PC-3 (cell line): ENCODE measurements around the gene MRPS18C. TPM values are rescaled to one million over a fixed set of nuclear protein-coding genes. Genes with fewer than 3 reads are reported as not detected.

Experiments used
- ATAC-seq: fragments of 200-7000 bp; cut with Tn5 transposase; 2 replicates; pipeline ENCODE4 v1.9.1; 2020; ENCODE audit warnings: mild to moderate bottlenecking, moderate library complexity
- Bru-seq: library from RNA; stranded (reverse); fragments of 400-500 nt; gene quantifications from one replicate; lab custom pipeline; 2021; lab: Mats Ljungman, UMichigan
- BruChase-seq, 2 experiments: library from RNA; stranded (reverse); fragments of 400-500 nt; gene quantifications; one replicate each; lab custom pipeline; 2021; lab: Mats Ljungman, UMichigan
- BruUV-seq: library from RNA; stranded (reverse); fragments of 400-500 nt; replicated peaks from 2 replicates; lab custom pipeline; 2021; lab: Mats Ljungman, UMichigan
- CTCF ChIA-PET: fragments of 300-600 bp; sonication (Branson Sonifier 250); formaldehyde crosslinking; loops from one replicate; lab custom pipeline; 2022; ENCODE audit warnings: antibody characterized with exemption; lab: Charles Lee
- POLR2A ChIA-PET: fragments of 300-600 bp; sonication (Branson Sonifier 250); formaldehyde crosslinking; loops from one replicate; lab custom pipeline; 2022; ENCODE audit warnings: antibody characterized with exemption; ENCODE audit not compliant: unreplicated experiment; lab: Charles Lee
- DNase-seq: peaks from one replicate; pipeline ENCODE4 v3.0.0-alpha.2; 2015
- H2AFZ ChIP-seq: fragments of 300-600 bp; sonication (generic); 2 replicates; pipeline ENCODE4 v1.6.0; 2016; ENCODE audit warnings: antibody characterized with exemption, low read length
- H3F3A ChIP-seq: fragments of 300-600 bp; sonication (generic); one replicate; pipeline ENCODE4 v1.6.0; 2017; ENCODE audit warnings: antibody characterized with exemption, low read length, control low read depth, mild to moderate bottlenecking; ENCODE audit not compliant: unreplicated experiment
- H3K27ac ChIP-seq: fragments of 300-600 bp; sonication (generic); 2 replicates; pipeline ENCODE4 v1.5.1; 2016; ENCODE audit warnings: mild to moderate bottlenecking, low read length
- H3K27me3 ChIP-seq: fragments of 300-600 bp; sonication (generic); 2 replicates; pipeline ENCODE4 v1.6.1; 2016; ENCODE audit warnings: low read length, mixed read lengths
- H3K36me3 ChIP-seq: fragments of 300-600 bp; sonication (generic); 2 replicates; pipeline ENCODE4 v1.6.1; 2016; ENCODE audit warnings: low read depth, mixed run types, low read length, mixed read lengths
- H3K4me1 ChIP-seq: fragments of 300-600 bp; sonication (generic); 2 replicates; pipeline ENCODE4 v1.5.1; 2016; ENCODE audit warnings: low read length; ENCODE audit not compliant: insufficient read depth
- H3K4me2 ChIP-seq: fragments of 300-600 bp; sonication (generic); 2 replicates; pipeline ENCODE4 v1.6.0; 2016; ENCODE audit warnings: low read length
- H3K4me3 ChIP-seq: fragments of 300-600 bp; sonication (generic); 2 replicates; pipeline ENCODE4 v1.5.1; 2016; ENCODE audit warnings: mild to moderate bottlenecking, low read length, mixed read lengths
- H3K79me2 ChIP-seq: fragments of 300-600 bp; sonication (generic); 2 replicates; pipeline ENCODE4 v1.6.1; 2017; ENCODE audit warnings: low read length, mixed read lengths
- H3K9ac ChIP-seq: fragments of 300-600 bp; sonication (generic); 2 replicates; pipeline ENCODE4 v1.6.0; 2016; ENCODE audit warnings: mild to moderate bottlenecking, low read length
- H3K9me2 ChIP-seq: fragments of 300-600 bp; sonication (generic); replicated peaks from 2 replicates; pipeline ENCODE4 v1.6.1; 2016; ENCODE audit warnings: mixed run types, low read length, mixed read lengths
- H3K9me3 ChIP-seq: fragments of 300-600 bp; sonication (generic); 2 replicates; pipeline ENCODE4 v1.6.1; 2016; ENCODE audit warnings: low read length, mixed read lengths
- H4K20me1 ChIP-seq: fragments of 300-600 bp; sonication (generic); 2 replicates; pipeline ENCODE4 v1.6.1; 2016; ENCODE audit warnings: low read length, mixed read lengths
- EZH2 ChIP-seq: fragments of 300-600 bp; sonication (generic); IDR thresholded peaks from one replicate; pipeline ENCODE4 v1.6.1; 2017; ENCODE audit warnings: antibody characterized with exemption, mild to moderate bottlenecking, low read length; ENCODE audit not compliant: unreplicated experiment
- EZH2phosphoT487 ChIP-seq: fragments of 300-600 bp; sonication (generic); IDR thresholded peaks from 2 replicates; pipeline ENCODE4 v1.6.1; 2018; ENCODE audit warnings: mild to moderate bottlenecking, antibody characterized with exemption, low read length, borderline replicate concordance
- intact Hi-C: fragments of 100-400 bp; cut with micrococcal nuclease; formaldehyde crosslinking; loops from 2 replicates; pipeline ENCODE4 v1.9.0; 2023
- long read RNA-seq: library from polyadenylated mRNA; unstranded; transcript quantifications from one replicate; pipeline ENCODE4 v2.0.0, GENCODE V29; 2021; ENCODE audit not compliant: unreplicated experiment
- total RNA-seq: library from RNA; depleted of rRNA; stranded (reverse); fragments of >200 nt; gene quantifications from 2 replicates; pipeline ENCODE4 v1.2.3, GENCODE V29; 2014; rRNA removed
- TF ChIP-seq, protein P1 (sequence below): fragments of 300-600 bp; sonication (generic); conservative IDR thresholded peaks from 2 replicates; pipeline ENCODE4 v1.5.1; 2017; ENCODE audit warnings: antibody characterized with exemption, low read depth, mild to moderate bottlenecking, low read length

The MRPS18C gene
- total RNA-seq = 54.4 and 57.6 TPM in 2 replicates
- percentile 89 among the genes with signal in this experiment for Bru-seq, nascent RNA
- percentile 84 among the genes with signal in this experiment for BruChase-seq, experiment 1, labeled RNA remaining after a 6-hour chase
- percentile 81 among the genes with signal in this experiment for BruChase-seq, experiment 2, labeled RNA remaining after a 2-hour chase
- long read RNA-seq, transcript MRPS18C-201 (6 exons, 1,643 nt) = major isoform, 33 of 56 reads
- long read RNA-seq, transcript MRPS18C-204 (5 exons, 666 nt) = minor isoform, 8 of 56 reads
- long read RNA-seq, partial matches to known transcripts = 1 of 56 reads
- long read RNA-seq, other reads (novel, unspliced or antisense) = 10 of 56 reads

DNA sequence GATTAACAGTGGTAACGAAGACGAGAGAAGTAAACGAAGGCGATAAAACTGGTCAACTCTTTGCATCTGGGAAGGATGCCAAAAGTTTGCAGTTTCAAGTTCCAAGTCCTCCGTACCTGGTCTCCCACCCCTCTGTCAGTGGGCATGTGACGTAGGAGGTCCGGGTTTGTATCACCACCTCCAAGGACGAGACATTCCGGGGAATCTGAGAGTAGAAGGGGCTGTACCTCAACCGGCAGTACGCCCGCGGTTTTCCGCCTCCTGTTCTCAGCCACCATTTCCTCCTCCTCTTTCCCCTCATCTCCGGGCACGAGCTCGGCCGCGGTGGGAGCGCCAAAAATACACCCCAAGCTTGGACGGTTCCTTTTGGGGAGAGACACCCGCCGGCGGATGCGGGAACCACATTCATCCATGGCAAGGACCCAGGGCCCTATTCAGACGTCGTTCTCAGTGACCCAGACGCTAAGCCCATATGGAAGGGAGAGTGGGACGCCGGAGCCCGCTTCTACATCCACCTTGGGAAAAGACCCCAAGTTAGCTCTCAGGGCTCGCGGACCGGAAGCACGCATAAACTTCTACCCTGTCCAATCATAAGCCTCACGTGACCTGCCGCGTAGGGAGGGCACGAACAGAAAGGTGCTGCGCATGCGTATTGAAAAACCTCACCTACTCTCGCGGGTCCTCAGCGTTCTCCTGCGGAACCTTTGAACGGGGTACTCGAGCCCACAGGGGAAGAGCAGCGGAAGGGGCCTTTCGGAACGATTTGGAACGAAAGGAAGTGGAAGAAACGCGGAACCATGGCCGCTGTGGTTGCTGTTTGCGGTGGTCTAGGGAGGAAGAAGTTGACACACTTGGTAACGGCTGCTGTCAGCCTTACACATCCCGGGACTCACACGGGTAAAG, at the start of gene MRPS18C, which contains the start of gene HELQ:
Gene MRPS18C, plus strand, starts transcription at position 778 of the 903 bp plus-strand sequence. Its CDS starts 20 bp downstream, at position 798.
Gene HELQ, minus strand, starts transcription at position 543 of the 903 bp plus-strand sequence. Its CDS starts 130 bp downstream, at position 413.
- no peaks in the 10 kb centered on the region for H3K27me3 ChIP-seq
- H4K20me1 ChIP-seq = no peaks in the 10 kb centered on the region
- H3K4me1 ChIP-seq = peaks cover 11% of the 10 kb centered on the region
- peak within 1 kb of the TSS; percentile 90 for H3K4me2 ChIP-seq
- H3K79me2 ChIP-seq = peaks cover 55% of the 10 kb centered on the region
- no peaks in the 10 kb centered on the region for H3K9me3 ChIP-seq
- ChIA-PET POLR2A (interaction anchor here (0.6 to 0.7 kb wide), 2 partner anchors 17 to 26 kb away, joined by 4 to 7 read pairs; no protein-coding TSS in a partner anchor), CTCF (no interaction called here)
- H3K9ac ChIP-seq = peak within 1 kb of the TSS; percentile 93
- peak within 1 kb of the TSS; percentile 73 for H3K27ac ChIP-seq
- peaks cover 20% of the 10 kb centered on the region for H3K36me3 ChIP-seq
- TF ChIP-seq EZH2phosphoT487 (no peak), EZH2 (no peak)
- TF ChIP-seq, protein P1, sequence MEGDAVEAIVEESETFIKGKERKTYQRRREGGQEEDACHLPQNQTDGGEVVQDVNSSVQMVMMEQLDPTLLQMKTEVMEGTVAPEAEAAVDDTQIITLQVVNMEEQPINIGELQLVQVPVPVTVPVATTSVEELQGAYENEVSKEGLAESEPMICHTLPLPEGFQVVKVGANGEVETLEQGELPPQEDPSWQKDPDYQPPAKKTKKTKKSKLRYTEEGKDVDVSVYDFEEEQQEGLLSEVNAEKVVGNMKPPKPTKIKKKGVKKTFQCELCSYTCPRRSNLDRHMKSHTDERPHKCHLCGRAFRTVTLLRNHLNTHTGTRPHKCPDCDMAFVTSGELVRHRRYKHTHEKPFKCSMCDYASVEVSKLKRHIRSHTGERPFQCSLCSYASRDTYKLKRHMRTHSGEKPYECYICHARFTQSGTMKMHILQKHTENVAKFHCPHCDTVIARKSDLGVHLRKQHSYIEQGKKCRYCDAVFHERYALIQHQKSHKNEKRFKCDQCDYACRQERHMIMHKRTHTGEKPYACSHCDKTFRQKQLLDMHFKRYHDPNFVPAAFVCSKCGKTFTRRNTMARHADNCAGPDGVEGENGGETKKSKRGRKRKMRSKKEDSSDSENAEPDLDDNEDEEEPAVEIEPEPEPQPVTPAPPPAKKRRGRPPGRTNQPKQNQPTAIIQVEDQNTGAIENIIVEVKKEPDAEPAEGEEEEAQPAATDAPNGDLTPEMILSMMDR = no peak; the same call in 1 of the 2 replicates
- no peaks in the 10 kb centered on the region for H3K9me2 ChIP-seq
- peak within 1 kb of the TSS; percentile 95 for H2AFZ ChIP-seq
- DNase-seq = peak; percentile 97
- H3F3A ChIP-seq = no peaks in the 10 kb centered on the region
- peak within 1 kb of the TSS; percentile 88 for H3K4me3 ChIP-seq
- TSS peak; percentile 76 for BruUV-seq
- peak; percentile 93 for ATAC-seq
- intact Hi-C loops = no loop called here

DNA sequence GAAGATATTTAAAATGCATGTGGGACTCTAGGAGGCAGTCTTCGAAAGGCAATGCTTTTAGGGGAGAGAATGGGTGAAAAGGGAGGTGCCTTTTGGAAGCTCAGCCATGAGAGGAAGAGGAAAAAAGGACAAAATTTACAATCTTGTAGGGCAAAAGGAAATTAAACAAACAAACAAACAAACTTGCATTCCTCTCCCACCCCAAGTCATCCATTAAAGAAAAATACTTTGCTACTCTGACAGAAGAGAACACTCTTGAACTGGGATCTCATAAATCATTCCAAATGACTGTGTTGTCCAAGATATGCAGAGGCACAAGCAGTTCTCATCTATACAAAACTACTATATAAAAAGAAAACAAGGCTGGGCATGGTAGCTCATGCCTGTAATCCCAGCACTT, 47.0 kb upstream of the MRPS18C start:
- BruUV-seq = no TSS peak
- Histone ChIP-seq H3K9me3 (no peaks in the 10 kb centered on the region), H3K27ac (no peak overlapping the region), H3K4me2 (no peak overlapping the region), H3K9me2 (no peaks in the 10 kb centered on the region), H3K27me3 (no peaks in the 10 kb centered on the region), H3K79me2 (no peaks in the 10 kb centered on the region), H3K4me3 (no peak overlapping the region), H4K20me1 (no peaks in the 10 kb centered on the region), H3K4me1 (no peaks in the 10 kb centered on the region), H3F3A (no peaks in the 10 kb centered on the region), H3K9ac (no peak overlapping the region), H3K36me3 (no peaks in the 10 kb centered on the region), H2AFZ (no peak overlapping the region)
- DNase-seq (no peak), ATAC-seq (no peak)
- intact Hi-C loops = no loop called here
- TF ChIP-seq EZH2 = no peak
- TF ChIP-seq EZH2phosphoT487 = no peak
- TF ChIP-seq, protein P1 = no peak
- ChIA-PET CTCF (no interaction called here), POLR2A (interaction anchor here (0.6 kb wide), 1 partner anchor 125 kb away, joined by 3 read pairs; the partner anchor contains the start of gene COQ2)
